HCT116 (cell line): ENCODE measurements around the gene COG5. TPM values are rescaled to one million over a fixed set of nuclear protein-coding genes. Genes with fewer than 3 reads are reported as not detected.
A peak's percentile ranks its signal among the peaks of the same experiment; 100 is the strongest.

Source experiments
- ATAC-seq: fragments of 200-7000 bp; cut with Tn5 transposase; 2 replicates; pipeline ENCODE4 v1.9.1; 2020; ENCODE audit warnings: mild to moderate bottlenecking, moderate library complexity
- BruUV-seq: library from RNA; stranded (reverse); fragments of 400-500 nt; replicated peaks from 2 replicates; lab custom pipeline; 2021; lab: Mats Ljungman, UMichigan
- CTCF ChIA-PET: fragments of 300-600 bp; sonication (Branson Sonifier 250); formaldehyde crosslinking; loops from one replicate; lab custom pipeline; 2021; ENCODE audit warnings: antibody characterized with exemption; lab: Charles Lee
- POLR2A ChIA-PET: fragments of 300-600, 350-600 bp; sonication (Branson Sonifier 250); formaldehyde crosslinking; loops from one replicate; lab custom pipeline; 2021; ENCODE audit warnings: antibody characterized with exemption; lab: Charles Lee
- RAD21 ChIA-PET, 2 experiments: fragments of 300-600 bp; sonication (Branson Sonifier 250); formaldehyde crosslinking; loops; one replicate each; lab custom pipeline; 2023; ENCODE audit warnings: low total read pairs in 2 of 2; ENCODE audit not compliant: uncharacterized antibody in 2 of 2, unreplicated experiment in 2 of 2, low non-redundant PET in 1 of 2; lab: Charles Lee
- DNase-seq: peaks from one replicate; pipeline ENCODE4 v3.0.0-alpha.2; 2010; ENCODE audit warnings: low read depth, low spot score
- H2AFZ ChIP-seq: fragments of 200-600 bp; shearing (Covaris generic), sonication (generic); 2 replicates; pipeline ENCODE4 v1.6.1; 2017; ENCODE audit warnings: low read depth, mixed run types, mixed read lengths, antibody characterized with exemption, low read length; ENCODE audit not compliant: poor library complexity, severe bottlenecking
- H3K27ac ChIP-seq: 2 replicates; pipeline ENCODE4 v1.5.1; 2012; ENCODE audit warnings: low read depth, low read length
- H3K27me3 ChIP-seq: fragments of 200-600 bp; sonication (generic); 2 replicates; pipeline ENCODE4 v1.6.1; 2016; ENCODE audit warnings: mixed run types, low read length, mixed read lengths; ENCODE audit not compliant: insufficient read depth
- H3K36me3 ChIP-seq, 2 experiments: fragments of 200-500 bp in 1 of 2; fragments of 200-600 bp in 1 of 2; sonication (Bioruptor generic) in 1 of 2; sonication (generic) in 1 of 2; 2 replicates each; pipeline versions ENCODE4 v1.5.1 to v1.6.1; 2014 to 2016; ENCODE audit warnings: low read length in 2 of 2, inconsistent platforms in 1 of 2, mixed read lengths in 1 of 2, mixed run types in 1 of 2; ENCODE audit not compliant: insufficient read depth in 2 of 2, control insufficient read depth in 1 of 2
- H3K4me1 ChIP-seq, 2 experiments: fragments of 200-600 bp in 1 of 2; sonication (generic) in 1 of 2; 2 replicates each; pipeline versions ENCODE4 v1.5.1 to v1.6.1; 2012 to 2017; ENCODE audit warnings: low read length in 2 of 2, inconsistent platforms in 1 of 2, mild to moderate bottlenecking in 1 of 2, mixed read lengths in 1 of 2, mixed run types in 1 of 2, moderate library complexity in 1 of 2; ENCODE audit not compliant: insufficient read depth in 2 of 2, control insufficient read depth in 1 of 2
- H3K4me2 ChIP-seq: fragments of 200-600 bp; sonication (generic); 2 replicates; pipeline ENCODE4 v1.6.1; 2017; ENCODE audit warnings: mixed run types, low read length, mixed read lengths
- H3K4me3 ChIP-seq, 2 experiments: fragments of 200-600 bp in 1 of 2; sonication (generic) in 1 of 2; replicated peaks in 1 of 2; 2 replicates each; pipeline ENCODE4 v1.5.1; 2011 to 2016; ENCODE audit warnings: low read length in 2 of 2, control low read depth in 1 of 2, low read depth in 1 of 2, mild to moderate bottlenecking in 1 of 2, mixed read lengths in 1 of 2, mixed run types in 1 of 2
- H3K79me2 ChIP-seq: fragments of 200-600 bp; sonication (generic); 2 replicates; pipeline ENCODE4 v1.6.1; 2017; ENCODE audit warnings: mild to moderate bottlenecking, mixed run types, low read length, moderate library complexity, mixed read lengths; ENCODE audit not compliant: insufficient read depth
- H3K9ac ChIP-seq: fragments of 200-600 bp; sonication (generic); 2 replicates; pipeline ENCODE4 v1.6.1; 2016; ENCODE audit warnings: low read length, mixed read lengths
- H3K9me2 ChIP-seq: fragments of 200-600 bp; sonication (generic), shearing (Covaris generic); 2 replicates; pipeline ENCODE4 v1.6.1; 2017; ENCODE audit warnings: mixed run types, mild to moderate bottlenecking, moderate library complexity; ENCODE audit not compliant: insufficient read depth
- H3K9me3 ChIP-seq, 2 experiments: fragments of 200-500 bp in 1 of 2; fragments of 200-600 bp in 1 of 2; sonication (Bioruptor generic) in 1 of 2; sonication (generic) in 1 of 2; 2 replicates each; pipeline ENCODE4 v1.6.1; 2014 to 2017; ENCODE audit warnings: low read length in 2 of 2, mixed read lengths in 2 of 2, inconsistent platforms in 1 of 2, low read depth in 1 of 2, mild to moderate bottlenecking in 1 of 2, mixed run types in 1 of 2, moderate library complexity in 1 of 2; ENCODE audit not compliant: control insufficient read depth in 1 of 2, insufficient read depth in 1 of 2
- H4K20me1 ChIP-seq: fragments of 200-600 bp; sonication (generic), shearing (Covaris generic); 2 replicates; pipeline ENCODE4 v1.6.1; 2017; ENCODE audit warnings: mixed run types, mild to moderate bottlenecking, moderate library complexity; ENCODE audit not compliant: insufficient read depth
- ATF3 ChIP-seq: IDR thresholded peaks from 2 replicates; pipeline ENCODE4 v1.6.1; 2012
- CBX3 ChIP-seq: IDR thresholded peaks from 2 replicates; pipeline ENCODE4 v1.6.1; 2012; ENCODE audit warnings: low read depth
- EGR1 ChIP-seq: IDR thresholded peaks from 2 replicates; pipeline ENCODE4 v1.6.1; 2012; ENCODE audit warnings: low read depth
- ELF1 ChIP-seq: IDR thresholded peaks from 2 replicates; pipeline ENCODE4 v1.6.1; 2012; ENCODE audit warnings: low read depth, borderline replicate concordance
- EZH2 ChIP-seq: fragments of 200-600 bp; sonication (generic); IDR thresholded peaks from 2 replicates; pipeline ENCODE4 v1.6.1; 2017; ENCODE audit warnings: antibody characterized with exemption, mixed run types
- EZH2phosphoT487 ChIP-seq: fragments of 200-600 bp; IDR thresholded peaks from 2 replicates; pipeline ENCODE4 v1.6.1; 2018; ENCODE audit warnings: antibody characterized with exemption, borderline replicate concordance
- FOSL1 ChIP-seq: IDR thresholded peaks from 2 replicates; pipeline ENCODE4 v1.6.1; 2012; ENCODE audit warnings: low read depth
- JUND ChIP-seq: IDR thresholded peaks from 2 replicates; pipeline ENCODE4 v1.6.1; 2012
- MAX ChIP-seq: IDR thresholded peaks from 2 replicates; pipeline ENCODE4 v1.6.1; 2012
- POLR2A ChIP-seq: IDR thresholded peaks from 2 replicates; pipeline ENCODE4 v1.7.0; 2011; ENCODE audit warnings: borderline replicate concordance; ENCODE audit not compliant: insufficient read depth, insufficient read length; ENCODE audit errors: extremely low read depth
- POLR2AphosphoS5 ChIP-seq: IDR thresholded peaks from 2 replicates; pipeline ENCODE4 v1.6.1; 2011; ENCODE audit warnings: mild to moderate bottlenecking, low read depth, low read length, moderate library complexity
- RAD21 ChIP-seq: IDR thresholded peaks from 2 replicates; pipeline ENCODE4 v1.6.1; 2012; ENCODE audit warnings: low read depth, mild to moderate bottlenecking
- REST ChIP-seq: IDR thresholded peaks from 2 replicates; pipeline ENCODE4 v1.6.1; 2012; ENCODE audit warnings: low read depth
- SIN3A ChIP-seq: IDR thresholded peaks from 2 replicates; pipeline ENCODE4 v1.6.1; 2012; ENCODE audit warnings: low read depth
- SP1 ChIP-seq: IDR thresholded peaks from 2 replicates; pipeline ENCODE4 v1.6.1; 2012; ENCODE audit warnings: low read depth
- TCF7L2 ChIP-seq: IDR thresholded peaks from 2 replicates; pipeline ENCODE4 v1.7.0; 2011; ENCODE audit warnings: borderline replicate concordance, inconsistent platforms; ENCODE audit not compliant: insufficient read depth, insufficient read length; ENCODE audit errors: extremely low read depth
- YY1 ChIP-seq: IDR thresholded peaks from 2 replicates; pipeline ENCODE4 v1.6.1; 2011; ENCODE audit warnings: low read length, low read depth, moderate library complexity, mild to moderate bottlenecking; ENCODE audit not compliant: insufficient replicate concordance; ENCODE audit errors: extremely low read depth
- ZBTB33 ChIP-seq: IDR thresholded peaks from 2 replicates; pipeline ENCODE4 v1.6.1; 2011; ENCODE audit warnings: mild to moderate bottlenecking, low read length, moderate library complexity; ENCODE audit not compliant: insufficient replicate concordance; ENCODE audit errors: extremely low read depth
- ZFX ChIP-seq: fragments of 450-650 bp; IDR thresholded peaks from 2 replicates; pipeline ENCODE4 v1.6.1; 2017
- ZNF274 ChIP-seq: fragments of 200-500 bp; sonication (Bioruptor generic); IDR thresholded peaks from 2 replicates; pipeline ENCODE4 v1.6.1; 2014; ENCODE audit warnings: mild to moderate bottlenecking, low read depth, low read length, inconsistent platforms
- intact Hi-C: fragments of 100-400 bp; cut with micrococcal nuclease; formaldehyde crosslinking; loops from 2 replicates; pipeline ENCODE4 v1.10.0; 2022
- total RNA-seq: library from RNA; stranded (reverse); gene quantifications from one replicate; pipeline ENCODE4 v1.2.1, GENCODE V29; 2021; ENCODE audit not compliant: unreplicated experiment

The COG5 gene
- total RNA-seq, 1 experiment from 2014 or later, result 30.7 TPM

GRCh38 chr7:107173191-107173590, 390.5 kb downstream of the COG5 start:
- ChIA-PET POLR2A (no interaction called here), RAD21 (no interaction called here), CTCF (no interaction called here)
- no peak overlapping the region for H3K4me3 ChIP-seq
- H3K9me3 ChIP-seq, result no peaks in the 10 kb centered on the region
- ATAC-seq (no peak), DNase-seq (no peak)
- H3K79me2 ChIP-seq, result peaks cover 55% of the 10 kb centered on the region
- no peaks in the 10 kb centered on the region for H3K27me3 ChIP-seq
- H4K20me1 ChIP-seq, result no peaks in the 10 kb centered on the region
- H3K4me2 ChIP-seq, result no peak overlapping the region
- no peaks in the 10 kb centered on the region for H3K36me3 ChIP-seq
- intact Hi-C loops, result no loop called here
- no peaks in the 10 kb centered on the region for H3K9me2 ChIP-seq
- no peak overlapping the region for H3K27ac ChIP-seq
- BruUV-seq, result TSS peak; percentile 5
- peaks cover 6 to 10% of the 10 kb centered on the region in 2 experiments for H3K4me1 ChIP-seq
- TF ChIP-seq YY1, result no peak
- no peak for TF ChIP-seq ELF1
- no peak for TF ChIP-seq RAD21
- no peak for TF ChIP-seq REST
- no peak for TF ChIP-seq EZH2
- no peak for TF ChIP-seq POLR2AphosphoS5
- TF ChIP-seq POLR2A, result no peak
- TF ChIP-seq ZNF274, result no peak
- TF ChIP-seq ZFX, result no peak
- no peak for TF ChIP-seq TCF7L2
- TF ChIP-seq EGR1, result no peak
- TF ChIP-seq MAX, result no peak
- TF ChIP-seq ATF3, result no peak
- no peak for TF ChIP-seq SIN3A
- TF ChIP-seq EZH2phosphoT487, result no peak
- no peak for TF ChIP-seq CBX3
- no peak for TF ChIP-seq ZBTB33
- TF ChIP-seq FOSL1, result no peak
- TF ChIP-seq JUND, result no peak
- TF ChIP-seq SP1, result no peak
- H3K9ac ChIP-seq, result no peak overlapping the region
- H2AFZ ChIP-seq, result no peak overlapping the region
